ENCODE data around the gene CPB2.

DNA sequence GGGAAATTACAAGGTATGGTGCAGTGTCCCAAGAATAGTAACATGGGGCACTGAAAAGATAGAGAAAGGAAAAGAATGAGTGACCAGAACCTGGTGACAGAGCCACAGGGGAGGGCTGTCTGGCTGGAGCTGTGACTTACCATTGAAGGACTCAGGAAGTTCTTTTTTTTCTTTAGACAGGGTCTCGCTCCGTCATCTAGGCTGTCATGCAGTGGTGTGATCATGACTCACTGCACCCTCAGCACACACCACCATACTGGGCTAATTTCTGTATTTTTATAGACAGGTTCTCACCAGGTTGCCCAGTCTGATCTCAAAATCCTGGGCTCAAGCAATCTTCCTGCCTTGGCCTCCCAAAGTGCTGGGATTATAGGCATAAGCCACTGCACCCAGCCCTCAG is 8.8 kb upstream of the CPB2 start:
- TF ChIP-seq, protein P1, sequence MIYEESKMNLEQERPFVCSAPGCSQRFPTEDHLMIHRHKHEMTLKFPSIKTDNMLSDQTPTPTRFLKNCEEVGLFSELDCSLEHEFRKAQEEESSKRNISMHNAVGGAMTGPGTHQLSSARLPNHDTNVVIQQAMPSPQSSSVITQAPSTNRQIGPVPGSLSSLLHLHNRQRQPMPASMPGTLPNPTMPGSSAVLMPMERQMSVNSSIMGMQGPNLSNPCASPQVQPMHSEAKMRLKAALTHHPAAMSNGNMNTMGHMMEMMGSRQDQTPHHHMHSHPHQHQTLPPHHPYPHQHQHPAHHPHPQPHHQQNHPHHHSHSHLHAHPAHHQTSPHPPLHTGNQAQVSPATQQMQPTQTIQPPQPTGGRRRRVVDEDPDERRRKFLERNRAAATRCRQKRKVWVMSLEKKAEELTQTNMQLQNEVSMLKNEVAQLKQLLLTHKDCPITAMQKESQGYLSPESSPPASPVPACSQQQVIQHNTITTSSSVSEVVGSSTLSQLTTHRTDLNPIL (CRISPR knock-in tag; IDR thresholded peaks at IDR 0.05; ENCODE audit: low read depth), result no peak
- TF ChIP-seq ZFP30 (CRISPR knock-in tag; IDR thresholded peaks at IDR 0.05) (no peak), RARB (CRISPR knock-in tag; IDR thresholded peaks at IDR 0.05) (no peak), ESRRG (CRISPR knock-in tag; IDR thresholded peaks at IDR 0.05) (no peak), ZFP3 (CRISPR knock-in tag; IDR thresholded peaks at IDR 0.05) (no peak), ZNF565 (CRISPR knock-in tag; conservative IDR thresholded peaks at IDR 0.05; ENCODE audit: low read depth) (no peak), PPARA (CRISPR knock-in tag; IDR thresholded peaks at IDR 0.05; ENCODE audit: borderline replicate concordance) (no peak), TOX (CRISPR knock-in tag; IDR thresholded peaks at IDR 0.05; ENCODE audit: borderline replicate concordance) (no peak), ARNTL (CRISPR knock-in tag; IDR thresholded peaks at IDR 0.05; ENCODE audit: borderline replicate concordance, low read depth) (no peak)
- TF ChIP-seq, protein P2, sequence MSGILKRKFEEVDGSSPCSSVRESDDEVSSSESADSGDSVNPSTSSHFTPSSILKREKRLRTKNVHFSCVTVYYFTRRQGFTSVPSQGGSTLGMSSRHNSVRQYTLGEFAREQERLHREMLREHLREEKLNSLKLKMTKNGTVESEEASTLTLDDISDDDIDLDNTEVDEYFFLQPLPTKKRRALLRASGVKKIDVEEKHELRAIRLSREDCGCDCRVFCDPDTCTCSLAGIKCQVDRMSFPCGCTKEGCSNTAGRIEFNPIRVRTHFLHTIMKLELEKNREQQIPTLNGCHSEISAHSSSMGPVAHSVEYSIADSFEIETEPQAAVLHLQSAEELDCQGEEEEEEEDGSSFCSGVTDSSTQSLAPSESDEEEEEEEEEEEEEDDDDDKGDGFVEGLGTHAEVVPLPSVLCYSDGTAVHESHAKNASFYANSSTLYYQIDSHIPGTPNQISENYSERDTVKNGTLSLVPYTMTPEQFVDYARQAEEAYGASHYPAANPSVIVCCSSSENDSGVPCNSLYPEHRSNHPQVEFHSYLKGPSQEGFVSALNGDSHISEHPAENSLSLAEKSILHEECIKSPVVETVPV (CRISPR knock-in tag; IDR thresholded peaks at IDR 0.05), result no peak
- TF ChIP-seq, protein P3, sequence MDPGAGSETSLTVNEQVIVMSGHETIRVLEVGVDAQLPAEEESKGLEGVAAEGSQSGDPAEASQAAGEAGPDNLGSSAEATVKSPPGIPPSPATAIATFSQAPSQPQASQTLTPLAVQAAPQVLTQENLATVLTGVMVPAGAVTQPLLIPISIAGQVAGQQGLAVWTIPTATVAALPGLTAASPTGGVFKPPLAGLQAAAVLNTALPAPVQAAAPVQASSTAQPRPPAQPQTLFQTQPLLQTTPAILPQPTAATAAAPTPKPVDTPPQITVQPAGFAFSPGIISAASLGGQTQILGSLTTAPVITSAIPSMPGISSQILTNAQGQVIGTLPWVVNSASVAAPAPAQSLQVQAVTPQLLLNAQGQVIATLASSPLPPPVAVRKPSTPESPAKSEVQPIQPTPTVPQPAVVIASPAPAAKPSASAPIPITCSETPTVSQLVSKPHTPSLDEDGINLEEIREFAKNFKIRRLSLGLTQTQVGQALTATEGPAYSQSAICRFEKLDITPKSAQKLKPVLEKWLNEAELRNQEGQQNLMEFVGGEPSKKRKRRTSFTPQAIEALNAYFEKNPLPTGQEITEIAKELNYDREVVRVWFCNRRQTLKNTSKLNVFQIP (CRISPR knock-in tag; IDR thresholded peaks at IDR 0.05; ENCODE audit: borderline replicate concordance, low read depth), result no peak
